Mononuclear cell (primary cell): ENCODE measurements around the gene RIMS4. TPM values are rescaled to one million over a fixed set of nuclear protein-coding genes. Genes with fewer than 3 reads are reported as not detected.

ENCODE experiments used
- H3K27me3 ChIP-seq: 2 replicates; pipeline ENCODE4 v1.6.0; 2011; ENCODE audit warnings: low read length, control low read depth; ENCODE audit not compliant: insufficient read depth
- H3K4me1 ChIP-seq: 2 replicates; pipeline ENCODE4 v1.5.1; 2011; ENCODE audit warnings: mild to moderate bottlenecking, low read length, control low read depth; ENCODE audit not compliant: insufficient read depth
- H3K4me3 ChIP-seq: 2 replicates; pipeline ENCODE4 v1.5.1; 2011; ENCODE audit warnings: mild to moderate bottlenecking, low read length, moderate library complexity
- H3K9me3 ChIP-seq: 2 replicates; pipeline ENCODE4 v1.5.1; 2011; ENCODE audit warnings: low read depth, mild to moderate bottlenecking, control low read depth, low read length
- total RNA-seq: library from RNA; depleted of rRNA; stranded (reverse); fragments of >200 nt; gene quantifications from one replicate; pipeline ENCODE4 v1.2.3, GENCODE V29; 2012

RIMS4 gene
- total RNA-seq, result under 0.01 TPM

GRCh38 chr20:44810391-44811149, at the start of gene RIMS4:
Gene RIMS4 (minus strand): TSS chr20:44810546. CDS start chr20:44810271, 275 bp downstream.
- Histone ChIP-seq H3K4me1 (no peaks in the 10 kb centered on the region), H3K27me3 (peaks cover 59% of the 10 kb centered on the region), H3K4me3 (no peak within 1 kb of the TSS), H3K9me3 (no peaks in the 10 kb centered on the region)

GRCh38 chr20:44858606-44859360, 48.4 kb upstream of the RIMS4 start:
- no peak overlapping the region for H3K4me3 ChIP-seq
- no peaks in the 10 kb centered on the region for H3K4me1 ChIP-seq
- no peaks in the 10 kb centered on the region for H3K9me3 ChIP-seq
- no peaks in the 10 kb centered on the region for H3K27me3 ChIP-seq

- H3K4me1 ChIP-seq, result no peaks in the 10 kb centered on the region
- no peaks in the 10 kb centered on the region for H3K9me3 ChIP-seq
- H3K27me3 ChIP-seq, result no peaks in the 10 kb centered on the region
- H3K4me3 ChIP-seq, result no peak overlapping the region
These were observed 46.6 kb upstream of the RIMS4 start for GRCh38 chr20:44856856-44857448.

- Histone ChIP-seq H3K9me3 (no peaks in the 10 kb centered on the region), H3K4me3 (no peak overlapping the region), H3K4me1 (no peaks in the 10 kb centered on the region), H3K27me3 (no peaks in the 10 kb centered on the region)
These were observed 46.1 kb upstream of the RIMS4 start for GRCh38 chr20:44856442-44856841.

GRCh38 chr20:44851545-44851944, 41.2 kb upstream of the RIMS4 start:
- H3K9me3 ChIP-seq, result no peaks in the 10 kb centered on the region
- H3K4me3 ChIP-seq, result no peak overlapping the region
- no peaks in the 10 kb centered on the region for H3K4me1 ChIP-seq
- no peaks in the 10 kb centered on the region for H3K27me3 ChIP-seq

- Histone ChIP-seq H3K9me3 (no peaks in the 10 kb centered on the region), H3K4me3 (no peak overlapping the region), H3K27me3 (peaks cover under 1% of the 10 kb centered on the region), H3K4me1 (no peaks in the 10 kb centered on the region)
These were observed 40.5 kb upstream of the RIMS4 start for GRCh38 chr20:44850837-44851236.

GRCh38 chr20:44850272-44850671, 39.9 kb upstream of the RIMS4 start:
- Histone ChIP-seq H3K4me3 (no peak overlapping the region), H3K27me3 (peaks cover 3% of the 10 kb centered on the region), H3K4me1 (no peaks in the 10 kb centered on the region), H3K9me3 (no peaks in the 10 kb centered on the region)

- Histone ChIP-seq H3K9me3 (no peaks in the 10 kb centered on the region), H3K27me3 (peaks cover 3% of the 10 kb centered on the region), H3K4me3 (no peak overlapping the region), H3K4me1 (no peaks in the 10 kb centered on the region)
These were observed 39.4 kb upstream of the RIMS4 start for GRCh38 chr20:44849703-44850102.

- no peak overlapping the region for H3K4me3 ChIP-seq
- H3K4me1 ChIP-seq, result no peaks in the 10 kb centered on the region
- peaks cover 3% of the 10 kb centered on the region for H3K27me3 ChIP-seq
- no peaks in the 10 kb centered on the region for H3K9me3 ChIP-seq
These were observed 38.1 kb upstream of the RIMS4 start for GRCh38 chr20:44848254-44849015.

GRCh38 chr20:44843876-44844275, 33.5 kb upstream of the RIMS4 start:
- Histone ChIP-seq H3K9me3 (no peaks in the 10 kb centered on the region), H3K4me3 (no peak overlapping the region), H3K4me1 (no peaks in the 10 kb centered on the region), H3K27me3 (peaks cover 6% of the 10 kb centered on the region)

- no peaks in the 10 kb centered on the region for H3K4me1 ChIP-seq
- H3K9me3 ChIP-seq, result no peaks in the 10 kb centered on the region
- H3K4me3 ChIP-seq, result no peak overlapping the region
- H3K27me3 ChIP-seq, result peaks cover 9% of the 10 kb centered on the region
These were observed 31.6 kb upstream of the RIMS4 start for GRCh38 chr20:44841955-44842354.

GRCh38 chr20:44840826-44841225, 30.5 kb upstream of the RIMS4 start:
- no peaks in the 10 kb centered on the region for H3K9me3 ChIP-seq
- peaks cover 8% of the 10 kb centered on the region for H3K27me3 ChIP-seq
- no peaks in the 10 kb centered on the region for H3K4me1 ChIP-seq
- no peak overlapping the region for H3K4me3 ChIP-seq

- peaks cover 6% of the 10 kb centered on the region for H3K27me3 ChIP-seq
- H3K4me3 ChIP-seq, result no peak overlapping the region
- no peaks in the 10 kb centered on the region for H3K4me1 ChIP-seq
- no peaks in the 10 kb centered on the region for H3K9me3 ChIP-seq
These were observed 29.1 kb upstream of the RIMS4 start for GRCh38 chr20:44839481-44839880.

GRCh38 chr20:44838521-44838920, 28.2 kb upstream of the RIMS4 start:
- peaks cover 6% of the 10 kb centered on the region for H3K27me3 ChIP-seq
- no peak overlapping the region for H3K4me3 ChIP-seq
- H3K4me1 ChIP-seq, result no peaks in the 10 kb centered on the region
- no peaks in the 10 kb centered on the region for H3K9me3 ChIP-seq

- H3K27me3 ChIP-seq, result peaks cover 3% of the 10 kb centered on the region
- no peaks in the 10 kb centered on the region for H3K9me3 ChIP-seq
- H3K4me3 ChIP-seq, result no peak overlapping the region
- H3K4me1 ChIP-seq, result no peaks in the 10 kb centered on the region
These were observed 27.6 kb upstream of the RIMS4 start for GRCh38 chr20:44837946-44838345.
